NCI-H1092 (cell line): ENCODE measurements around the gene HLA-DOB.

Source experiments
- DNase-seq: peaks from one replicate; lab custom pipeline; 2025; lab: John Stamatoyannopoulos, UW

The HLA-DOB gene

DNA sequence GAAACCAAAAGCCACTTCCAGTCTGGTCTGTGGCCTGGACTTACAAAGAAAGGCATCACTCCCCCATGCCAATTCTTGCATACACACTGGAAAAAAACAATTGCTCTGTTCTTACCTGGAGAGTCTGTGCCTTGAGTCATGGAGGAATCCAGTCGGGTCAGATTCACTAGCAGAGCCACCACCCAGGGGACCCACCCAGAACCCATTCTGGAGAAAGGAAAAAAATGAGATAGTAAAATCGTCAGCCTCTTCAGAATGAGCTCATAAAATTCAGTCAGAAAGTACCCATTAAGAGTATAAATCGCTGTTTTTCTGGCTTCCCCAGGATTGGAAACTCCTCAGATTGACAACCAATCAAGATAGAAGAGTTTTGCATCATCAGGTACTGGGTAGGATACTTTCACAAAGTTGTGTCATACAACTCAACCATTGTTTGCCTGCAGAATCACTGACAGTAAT is at the start of gene HLA-DOB:
Gene HLA-DOB, minus strand, starts transcription at position 257 of the 459 bp plus-strand sequence. Its CDS starts 51 bp downstream, at position 206.
- no peak for DNase-seq

DNA sequence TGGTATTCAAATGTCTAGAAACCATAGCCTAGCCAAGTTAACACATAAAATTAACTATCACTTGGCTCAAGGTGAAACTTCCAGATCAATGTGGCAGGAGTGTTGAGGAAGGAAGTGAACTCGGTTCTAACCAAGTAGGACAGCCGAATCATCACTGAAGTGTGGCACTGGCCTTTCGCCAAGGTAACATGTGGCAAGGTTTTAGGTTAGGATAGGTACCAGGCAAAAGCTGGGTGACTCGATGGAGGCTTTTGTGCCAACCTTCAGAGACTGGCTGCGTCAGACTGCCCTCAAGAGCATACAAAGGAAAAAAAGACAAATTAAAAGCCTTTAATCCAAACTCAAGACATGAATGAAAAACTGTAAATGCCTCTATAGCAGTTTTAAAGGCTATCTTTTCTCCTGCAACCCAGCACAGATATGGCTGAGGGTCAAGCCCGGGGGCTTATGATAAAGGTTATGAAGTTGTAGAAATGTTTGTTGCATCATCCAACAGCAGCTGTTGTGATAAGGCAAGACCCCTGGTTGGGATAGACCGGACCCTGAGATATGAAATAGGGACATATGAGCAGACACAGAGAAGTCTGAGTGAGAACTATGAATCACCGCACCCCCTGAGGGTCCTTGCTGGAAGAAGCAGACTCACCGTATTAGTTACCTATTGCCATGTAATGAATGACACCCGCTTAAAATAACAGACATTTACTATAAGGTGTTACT is 49.1 kb upstream of the HLA-DOB start:
- no peak for DNase-seq

DNA sequence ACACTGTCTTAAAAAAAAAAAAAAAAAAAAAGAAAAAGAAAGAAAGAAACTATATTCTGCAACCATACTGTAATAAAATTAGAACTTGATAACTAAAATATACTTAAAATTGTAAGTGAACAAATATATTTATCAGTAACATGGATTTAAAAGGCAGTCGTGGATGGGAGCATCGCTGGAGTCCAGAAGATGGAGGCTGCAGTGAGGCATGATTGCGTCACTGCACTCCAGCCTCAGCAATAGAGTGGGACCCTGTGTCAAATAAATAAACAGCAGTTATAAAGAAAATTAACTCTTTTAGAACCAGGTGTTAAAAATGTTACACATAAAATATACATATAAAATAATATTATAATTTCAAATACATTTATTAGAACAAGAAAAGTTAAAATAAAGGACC is 45.9 kb upstream of the HLA-DOB start:
- DNase-seq: no peak

DNA sequence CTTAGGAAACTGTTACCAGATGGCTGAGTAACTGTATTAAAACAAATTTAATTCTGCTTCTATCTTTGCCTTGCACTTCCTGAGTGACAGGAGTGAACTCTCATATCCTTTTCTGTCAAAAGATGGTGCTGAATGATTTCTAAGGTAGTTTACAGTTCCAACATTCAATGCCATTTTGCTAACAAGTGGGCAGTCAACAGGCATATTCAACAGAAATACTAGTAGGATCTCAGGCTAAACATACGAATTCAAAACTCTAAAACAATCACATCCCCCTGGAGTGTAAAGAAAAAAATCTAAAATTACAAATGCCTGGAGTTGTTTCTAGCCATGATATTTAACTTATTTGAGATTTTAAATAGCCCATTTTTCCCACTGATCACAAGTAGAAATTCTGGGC is 43.9 kb upstream of the HLA-DOB start:
- no peak for DNase-seq

DNA sequence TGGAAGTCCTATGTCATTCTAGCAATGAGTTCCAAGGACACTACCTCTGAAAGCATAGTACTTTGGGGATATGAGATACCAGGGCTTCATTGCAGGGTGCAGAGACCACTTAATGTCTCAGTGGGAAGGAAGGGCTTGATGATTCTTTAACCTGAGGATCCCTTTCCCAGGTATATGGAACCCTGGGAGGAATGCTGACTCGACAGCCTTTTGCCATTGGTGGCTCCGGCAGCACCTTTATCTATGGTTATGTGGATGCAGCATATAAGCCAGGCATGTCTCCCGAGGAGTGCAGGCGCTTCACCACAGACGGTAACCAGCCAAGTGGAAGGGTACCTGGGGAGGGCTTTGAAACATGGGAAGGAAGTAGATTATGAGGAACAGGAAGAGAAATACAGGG is 41.4 kb upstream of the HLA-DOB start:
- DNase-seq: no peak

DNA sequence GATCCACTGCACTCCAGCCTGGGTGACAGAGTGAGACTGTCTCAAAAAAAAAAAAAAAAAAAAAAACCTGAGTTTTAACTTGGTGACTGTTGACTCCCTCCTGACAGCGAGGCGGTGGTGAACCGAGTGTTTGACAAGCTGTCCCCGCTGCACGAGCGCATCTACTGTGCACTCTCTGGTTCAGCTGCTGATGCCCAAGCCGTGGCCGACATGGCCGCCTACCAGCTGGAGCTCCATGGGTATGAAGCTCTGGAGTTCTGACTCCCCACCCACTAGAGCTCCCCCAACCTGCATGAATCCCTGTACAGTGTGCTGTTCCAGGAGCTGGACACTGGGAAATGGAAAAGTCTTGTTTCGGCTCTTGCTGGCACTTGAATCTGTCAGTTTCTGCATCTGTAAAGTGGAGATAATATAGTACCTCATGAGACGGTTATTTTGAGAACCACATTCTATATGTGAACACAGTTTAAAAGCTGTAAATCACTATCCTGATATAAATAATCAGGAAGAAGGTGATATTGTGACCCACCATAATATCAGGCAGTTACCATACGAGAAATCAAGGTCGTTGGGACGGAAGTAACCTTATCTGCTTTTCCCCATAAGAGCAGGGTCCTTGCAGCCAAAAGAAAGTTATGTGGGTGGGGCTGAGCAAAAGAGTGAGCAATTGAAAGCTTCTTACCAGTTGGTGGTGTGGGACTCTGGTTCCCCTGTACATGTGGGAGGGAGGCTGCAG is 40.5 kb upstream of the HLA-DOB start:
- DNase-seq: no peak

DNA sequence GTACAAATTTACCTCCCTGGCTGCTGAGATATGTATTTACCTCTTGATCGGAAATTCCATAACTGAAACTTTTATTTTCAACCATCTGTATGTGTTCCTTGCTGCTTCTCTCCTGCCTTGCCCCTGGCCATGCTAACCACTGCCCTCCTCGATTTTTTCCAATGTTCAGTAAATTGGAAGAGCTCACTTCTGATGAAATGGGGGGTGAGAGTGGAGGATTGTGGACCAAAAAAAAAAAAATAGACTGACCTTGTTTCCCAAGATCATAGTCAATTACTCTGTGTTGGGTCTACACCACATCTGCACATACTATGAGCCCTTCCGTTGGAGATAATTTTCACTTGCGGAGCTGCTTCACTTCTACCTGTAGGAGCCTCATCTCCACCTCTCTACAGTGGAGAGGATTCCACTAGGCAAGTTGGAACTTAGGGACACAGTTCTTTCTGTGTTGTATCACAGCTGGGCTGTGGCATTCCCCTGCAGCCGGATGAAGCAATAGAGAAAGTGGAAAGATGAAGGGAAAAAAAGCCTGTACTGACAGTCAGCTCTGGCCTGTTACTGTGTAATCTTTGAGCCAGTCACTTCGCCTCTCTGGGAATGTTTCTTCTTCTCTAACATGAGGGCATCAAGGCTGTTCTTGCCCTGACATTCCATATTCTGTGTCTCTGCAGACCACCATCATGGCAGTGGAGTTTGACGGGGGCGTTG is 38.8 kb upstream of the HLA-DOB start:
- DNase-seq: no peak

DNA sequence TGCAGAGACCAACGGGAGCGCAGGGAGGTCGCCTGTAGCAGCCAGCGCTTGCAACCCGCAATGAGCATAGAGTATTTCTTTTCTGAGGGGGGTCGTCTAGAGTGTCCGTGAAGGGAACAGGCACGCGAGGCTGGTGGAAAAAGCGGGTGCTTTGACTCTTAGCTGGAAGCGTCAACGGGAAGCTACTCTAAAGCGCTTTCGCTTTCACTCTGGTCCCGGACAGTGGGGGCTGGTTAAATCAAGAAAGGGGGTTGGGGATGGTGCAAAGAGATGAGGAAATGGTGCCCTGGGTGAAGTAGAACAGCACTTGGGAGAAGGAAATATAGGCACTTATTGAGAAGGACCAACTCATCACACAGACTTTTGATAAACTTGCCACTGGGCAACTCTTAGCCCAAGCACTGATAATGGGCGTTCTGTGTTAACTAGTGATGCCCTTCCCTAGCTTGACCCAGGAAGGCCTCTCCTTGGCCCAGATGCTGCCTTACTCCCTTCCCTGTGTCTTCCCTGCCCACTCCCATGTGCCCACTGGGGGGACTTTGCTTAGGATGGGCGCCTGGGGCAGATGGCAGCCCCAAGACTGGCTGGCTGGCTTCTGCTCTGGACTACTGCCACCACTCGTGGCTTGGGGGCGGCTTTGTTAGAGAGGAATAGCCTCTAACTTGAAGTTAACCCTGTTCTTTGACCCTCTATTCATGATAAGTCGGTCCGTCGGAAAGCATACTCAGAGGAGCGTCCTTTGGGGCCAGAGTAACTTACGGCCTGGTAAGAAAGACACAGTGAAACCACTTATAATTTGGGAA is 37.8 kb upstream of the HLA-DOB start:
- no peak for DNase-seq

DNA sequence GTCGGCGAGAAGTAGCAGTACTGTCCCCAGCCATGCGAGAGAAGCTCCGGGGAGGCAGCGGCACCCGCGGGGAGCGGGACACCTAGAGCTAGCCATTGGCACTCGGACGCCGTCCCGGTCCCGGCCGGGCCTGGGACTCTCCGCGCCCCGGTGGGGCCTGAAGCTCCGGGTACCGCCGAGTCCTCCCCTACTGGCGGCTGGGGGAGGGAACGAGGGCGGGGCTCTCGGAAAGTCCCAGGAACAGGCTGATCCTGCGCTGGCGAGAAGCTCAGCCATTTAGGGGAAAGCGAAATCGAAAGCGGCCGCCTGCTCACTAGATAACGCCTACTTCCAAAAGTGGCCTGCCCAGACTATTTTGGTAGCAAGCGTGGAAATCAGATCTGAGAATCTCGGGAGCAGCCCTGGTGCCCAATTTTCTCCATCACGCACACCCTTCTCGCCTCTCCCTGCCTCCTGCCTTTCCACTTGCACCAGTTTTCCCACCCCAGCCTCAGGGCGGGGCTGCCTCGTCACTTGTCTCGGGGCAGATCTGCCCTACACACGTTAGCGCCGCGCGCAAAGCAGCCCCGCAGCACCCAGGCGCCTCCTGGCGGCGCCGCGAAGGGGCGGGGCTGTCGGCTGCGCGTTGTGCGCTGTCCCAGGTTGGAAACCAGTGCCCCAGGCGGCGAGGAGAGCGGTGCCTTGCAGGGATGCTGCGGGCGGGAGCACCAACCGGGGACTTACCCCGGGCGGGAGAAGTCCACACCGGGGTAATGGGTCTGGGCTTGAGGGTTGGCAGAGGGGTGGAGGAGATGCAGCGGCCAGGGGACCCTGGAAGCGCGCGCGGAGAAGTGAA is 37.0 kb upstream of the HLA-DOB start, which contains the start of the genes PSMB9 and TAP1:
Gene PSMB9, plus strand, starts transcription at position 652 of the 835 bp plus-strand sequence. Its CDS starts 38 bp downstream, at position 690.
Gene TAP1, minus strand, starts transcription at position 164 of the 835 bp plus-strand sequence. Its CDS starts 68 bp downstream, at position 96.
- DNase-seq: peak; percentile 20

DNA sequence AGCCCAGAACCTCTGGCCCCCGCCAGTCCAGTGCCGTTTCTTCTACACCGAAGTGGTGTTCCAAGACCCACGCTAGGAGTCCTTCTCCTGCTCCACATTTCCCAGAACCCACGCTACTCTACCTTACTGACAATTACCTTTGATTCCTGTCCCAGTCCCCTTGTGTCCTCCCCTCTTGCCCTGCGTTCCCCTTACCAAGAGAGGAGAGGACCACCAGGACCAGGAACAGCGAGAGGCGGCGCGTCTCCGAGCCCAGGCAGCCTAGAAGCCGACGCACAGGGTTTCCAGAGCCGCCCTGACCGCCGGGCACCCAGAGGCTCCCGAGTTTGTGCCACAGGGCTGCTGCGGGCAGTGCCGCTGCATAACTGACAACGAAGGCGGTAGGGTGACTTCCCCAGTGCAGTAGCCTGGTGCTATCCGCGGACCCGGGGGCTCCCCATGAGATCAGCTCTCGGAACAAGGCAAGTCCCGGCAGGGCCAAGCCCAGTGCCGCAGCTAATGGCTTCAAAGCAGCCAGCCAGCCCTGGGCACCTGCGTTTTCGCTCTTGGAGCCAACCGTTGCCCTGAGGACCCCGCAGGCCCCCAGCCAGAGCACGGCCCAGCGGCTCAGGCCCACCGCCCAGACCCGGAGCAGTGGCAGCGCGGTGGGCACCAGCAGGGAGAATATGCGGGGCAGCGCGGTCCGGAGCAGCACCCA is 36.2 kb upstream of the HLA-DOB start:
- DNase-seq: no peak

DNA sequence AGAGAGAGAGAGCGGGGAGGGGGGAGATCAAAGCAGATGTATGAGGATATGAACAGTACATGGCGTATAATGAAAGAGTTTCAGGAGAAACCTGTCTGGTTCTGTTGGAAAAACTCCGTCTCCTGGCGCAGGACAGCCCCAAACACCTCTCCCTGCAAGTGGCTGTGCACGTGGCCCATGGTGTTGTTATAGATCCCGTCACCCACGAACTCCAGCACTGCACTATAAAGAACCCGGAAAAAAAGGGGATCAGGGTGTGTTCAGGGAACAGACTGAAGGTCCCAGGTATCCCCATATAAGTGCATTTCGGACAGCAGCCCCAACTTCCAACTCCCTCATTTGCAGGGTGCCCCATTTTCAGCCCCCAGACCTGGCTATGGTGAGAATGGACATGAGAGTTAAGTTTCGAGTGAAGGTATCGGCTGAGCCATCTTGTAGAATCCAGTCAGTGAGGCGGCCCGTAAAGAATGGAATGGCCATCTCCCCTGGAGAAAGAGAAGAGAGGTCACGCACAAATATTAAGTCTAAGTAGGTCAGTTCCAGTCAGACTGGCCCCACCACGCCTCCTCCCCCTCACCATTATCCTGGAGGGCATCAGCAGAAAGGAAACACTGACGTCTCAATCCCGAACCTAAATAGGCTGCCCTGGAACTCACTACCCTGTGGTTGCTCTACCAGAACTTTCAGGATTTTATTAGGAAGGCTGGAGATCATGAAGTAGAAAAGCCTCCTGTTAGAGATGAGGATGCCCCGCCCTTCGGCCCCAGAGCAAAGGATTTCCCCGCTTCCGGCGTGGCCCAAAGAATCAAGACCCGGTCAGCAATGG is 35.4 kb upstream of the HLA-DOB start:
- no peak for DNase-seq

DNA sequence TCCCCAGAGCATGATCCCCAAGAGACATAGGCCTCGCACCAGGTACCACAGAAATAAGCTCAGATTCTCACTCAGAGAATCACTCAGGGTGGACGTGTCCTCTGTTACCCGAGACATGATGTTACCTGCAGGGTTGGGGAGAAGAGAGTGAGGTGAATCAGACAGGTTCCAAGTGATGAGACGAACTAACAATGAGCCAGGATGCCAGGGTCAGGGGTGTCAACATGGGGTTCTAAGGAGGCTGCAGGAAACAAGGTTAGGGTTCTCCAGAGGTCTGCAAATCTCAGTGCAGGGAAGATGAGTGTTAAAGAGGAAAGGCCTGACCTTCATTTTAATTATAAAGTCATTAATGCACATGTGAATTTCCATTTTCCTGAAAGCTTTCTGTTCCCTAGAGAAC is 34.2 kb upstream of the HLA-DOB start:
- DNase-seq: no peak

DNA sequence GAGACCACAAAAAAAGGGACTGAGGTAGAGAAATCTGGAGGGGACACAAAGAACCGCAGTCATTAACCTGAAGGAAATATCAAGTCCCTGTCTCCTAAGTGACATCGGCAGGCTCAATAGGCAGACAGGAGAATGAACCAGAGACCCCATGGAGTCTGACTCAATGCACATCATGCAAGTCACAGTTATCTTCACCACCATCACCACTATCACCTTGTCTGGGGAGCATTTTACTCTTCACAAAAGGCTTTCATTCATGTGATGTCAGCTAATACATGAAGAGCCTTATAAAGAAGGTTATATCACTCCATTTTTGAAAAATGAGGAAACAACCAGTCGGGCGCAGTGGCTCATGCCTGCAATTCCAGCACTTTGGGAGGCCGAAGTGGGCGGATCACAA is 32.3 kb upstream of the HLA-DOB start:
- DNase-seq: no peak

DNA sequence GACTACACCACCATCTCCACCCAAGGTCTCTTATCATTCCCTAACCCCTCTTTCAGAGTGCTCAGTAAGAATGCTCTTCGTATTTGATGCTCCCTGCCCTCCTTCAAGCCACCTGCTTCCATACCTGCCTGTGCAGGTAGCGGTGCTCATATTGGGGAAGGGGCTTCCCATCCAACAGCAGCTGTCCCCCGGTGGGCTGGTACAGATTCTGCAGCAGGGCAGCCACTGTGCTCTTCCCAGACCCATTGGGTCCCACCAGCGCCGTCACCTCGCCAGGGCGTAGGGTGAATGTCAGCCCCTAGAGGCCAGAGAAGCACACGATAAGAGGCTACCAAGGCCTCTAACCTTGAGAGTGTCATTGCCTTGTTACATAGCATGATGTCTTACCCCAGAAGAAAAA is 31.0 kb upstream of the HLA-DOB start:
- no peak for DNase-seq

DNA sequence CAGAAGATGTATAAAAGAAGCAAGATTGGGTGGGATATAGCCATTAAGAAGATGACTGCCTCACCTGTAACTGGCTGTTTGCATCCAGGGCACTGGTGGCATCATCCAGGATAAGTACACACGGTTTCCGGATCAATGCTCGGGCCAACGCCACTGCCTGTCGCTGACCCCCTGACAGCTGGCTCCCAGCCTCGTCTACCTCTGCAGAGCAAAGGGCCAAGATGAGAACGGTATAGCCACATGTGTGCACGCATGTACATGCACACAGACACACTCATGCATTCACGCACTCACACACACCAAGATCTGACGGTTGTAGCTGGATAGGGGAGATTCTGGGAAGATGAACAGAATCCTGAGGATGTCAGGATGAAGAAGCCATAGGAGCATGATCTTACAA is 30.2 kb upstream of the HLA-DOB start:
- DNase-seq: no peak

DNA sequence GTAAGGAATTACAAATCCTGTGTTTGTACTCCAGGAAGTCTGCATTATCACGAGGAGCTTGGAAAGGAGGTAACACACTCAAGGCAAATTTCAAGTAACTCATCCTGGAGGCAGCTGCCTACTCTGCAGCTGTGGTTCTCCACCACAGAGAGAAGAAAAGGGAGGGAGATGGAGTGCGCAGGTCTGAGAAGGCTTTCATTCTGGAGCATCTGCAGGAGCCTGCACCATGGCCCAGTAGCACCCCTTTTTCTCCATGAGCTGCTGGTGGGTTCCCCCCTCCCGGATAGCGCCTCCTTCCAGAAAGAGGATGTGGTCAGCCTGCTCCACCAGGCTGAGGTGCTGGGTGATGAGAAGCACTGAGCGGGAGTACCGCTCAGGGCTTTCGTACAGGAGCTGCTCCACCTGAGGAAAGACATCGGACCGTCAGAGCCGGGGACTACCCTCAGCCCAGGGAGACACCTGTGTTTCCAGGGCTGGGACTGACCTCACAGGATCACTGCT is 28.6 kb upstream of the HLA-DOB start:
- no peak for DNase-seq

DNA sequence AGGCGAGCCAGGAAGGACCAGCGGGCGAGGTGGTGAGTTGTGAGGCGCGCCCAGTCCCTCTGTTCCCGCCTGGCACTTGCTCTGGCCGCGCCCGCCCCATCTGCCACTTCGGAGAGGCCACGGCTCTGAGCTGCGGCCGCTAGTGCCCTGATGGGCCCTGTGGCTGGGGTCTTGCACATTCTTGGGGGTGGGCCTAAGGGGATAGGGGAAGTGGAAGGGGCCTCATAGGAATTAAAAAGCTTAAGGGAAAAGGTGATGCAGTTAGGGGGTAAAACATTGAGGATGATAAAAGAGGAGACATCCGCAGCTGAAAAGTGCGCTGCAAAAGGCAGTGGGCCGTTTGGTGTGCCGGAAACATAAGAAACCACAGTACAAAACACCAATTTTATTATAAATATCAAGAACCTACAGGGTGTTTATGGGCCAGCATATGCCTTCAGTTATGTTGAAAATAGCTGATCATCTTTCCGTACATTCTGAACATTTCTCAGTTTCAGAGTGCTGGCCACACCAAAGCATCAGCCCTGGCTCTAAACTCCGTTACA is 28.1 kb upstream of the HLA-DOB start:
- DNase-seq: no peak

DNA sequence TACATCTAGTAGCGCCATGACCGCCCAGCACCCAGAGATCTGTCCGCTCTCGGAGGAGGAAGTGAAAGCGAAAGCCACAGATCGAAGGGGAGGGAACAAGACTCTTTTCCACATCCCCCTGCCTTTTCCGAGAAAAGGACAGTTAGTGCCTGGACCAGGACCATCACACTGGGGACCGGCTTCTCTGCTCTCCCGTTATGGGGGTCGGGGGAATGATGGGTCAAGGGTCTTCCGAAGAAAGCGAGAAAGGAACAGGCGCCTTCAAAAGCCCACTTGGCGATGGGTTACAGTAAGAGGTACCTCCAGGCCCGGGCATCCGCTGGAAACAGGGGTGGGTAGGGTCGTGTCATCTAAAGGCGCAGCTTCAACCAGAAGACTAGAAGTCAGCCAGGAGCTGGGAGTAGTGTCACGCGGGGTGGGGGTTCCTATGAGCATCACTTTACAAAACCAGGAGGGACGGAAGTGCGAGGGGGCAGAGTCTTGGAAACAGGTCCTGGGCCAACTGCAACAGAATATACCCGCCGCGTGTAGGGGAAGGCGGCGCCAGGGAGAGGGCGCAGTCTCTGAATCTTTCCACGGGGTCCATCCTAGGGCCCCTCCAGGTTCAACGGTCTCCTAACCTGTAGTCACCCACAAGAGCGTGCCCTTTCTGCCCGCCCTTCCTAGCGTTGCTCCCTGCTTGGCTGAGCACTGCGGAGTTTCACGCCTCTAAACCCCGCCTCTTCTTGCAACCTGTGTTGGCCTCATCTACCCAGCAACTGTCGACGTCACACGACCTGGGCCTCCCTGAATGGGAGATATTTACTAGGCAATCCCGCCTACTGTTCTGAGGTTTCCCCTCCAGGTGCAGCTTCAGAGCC is 27.4 kb upstream of the HLA-DOB start, which contains the start of gene PSMB8:
Gene PSMB8, minus strand, starts transcription at position 69 of the 860 bp plus-strand sequence. Its CDS starts 51 bp downstream, at position 18.
- peak; percentile 77 for DNase-seq
